ENCODE data around the gene IGHMBP2. TPM values are rescaled to one million over a fixed set of nuclear protein-coding genes. Genes with fewer than 3 reads are reported as not detected.

The IGHMBP2 gene
- total RNA-seq, 2 donors from 2014 or later: 32.8 to 62.9 TPM

DNA sequence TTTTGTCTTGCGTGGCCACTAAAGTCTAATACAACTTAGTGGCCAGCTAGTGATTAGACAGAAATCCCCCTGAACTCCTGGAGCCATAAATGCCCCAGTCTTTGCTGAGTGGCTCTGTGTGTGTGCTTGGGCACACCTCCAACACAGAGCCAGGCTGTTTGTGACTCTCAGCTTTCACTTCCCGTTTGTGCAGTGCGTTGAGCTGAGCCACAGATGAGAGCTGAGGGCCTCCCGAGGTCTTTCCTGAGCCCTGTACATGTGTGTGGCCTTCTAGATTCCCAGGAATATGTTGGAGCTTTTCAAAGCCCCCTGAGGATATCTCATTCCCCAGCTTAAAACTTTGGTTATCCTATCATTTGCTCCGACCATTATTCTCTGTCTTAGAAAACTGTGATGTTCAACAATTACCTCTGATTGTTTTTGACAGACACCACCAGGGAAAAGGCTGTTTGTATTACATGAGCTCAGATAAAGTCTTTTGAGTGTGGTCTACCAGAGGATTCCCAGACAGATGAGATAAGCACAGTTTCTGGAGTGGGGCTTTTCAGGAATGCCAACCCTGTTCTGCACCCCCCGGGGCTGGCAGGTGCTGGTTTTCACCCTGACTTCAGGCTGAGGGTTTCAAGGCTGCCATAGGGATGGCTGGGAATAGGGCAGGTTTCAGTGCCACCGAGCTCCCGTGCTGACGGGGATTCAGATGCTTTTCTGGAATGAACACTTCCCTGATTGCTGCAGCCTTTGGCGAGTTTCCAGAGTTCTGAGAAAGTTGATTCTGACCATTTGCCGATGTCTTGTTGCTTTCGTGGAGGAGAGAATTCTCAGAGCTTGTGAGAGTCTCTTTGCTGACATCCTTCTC, 23.8 kb downstream of the IGHMBP2 start:
- peaks cover 0 to 6% of the 10 kb centered on the region in 2 donors for H3K4me1 Mint-ChIP-seq (ENCODE audit: low read depth in 2 of 2)
- no peak for ATAC-seq
- H3K9me3 Mint-ChIP-seq: peaks cover 6% of the 10 kb centered on the region
- H3K4me3 Mint-ChIP-seq: no peak overlapping the region
- H3K36me3 Mint-ChIP-seq: peaks cover 42% of the 10 kb centered on the region
- no peaks in the 10 kb centered on the region for H3K27me3 Mint-ChIP-seq
- peak; percentile 2 for DNase-seq (ENCODE audit: low spot score)
- no peak overlapping the region for H3K27ac Mint-ChIP-seq

DNA sequence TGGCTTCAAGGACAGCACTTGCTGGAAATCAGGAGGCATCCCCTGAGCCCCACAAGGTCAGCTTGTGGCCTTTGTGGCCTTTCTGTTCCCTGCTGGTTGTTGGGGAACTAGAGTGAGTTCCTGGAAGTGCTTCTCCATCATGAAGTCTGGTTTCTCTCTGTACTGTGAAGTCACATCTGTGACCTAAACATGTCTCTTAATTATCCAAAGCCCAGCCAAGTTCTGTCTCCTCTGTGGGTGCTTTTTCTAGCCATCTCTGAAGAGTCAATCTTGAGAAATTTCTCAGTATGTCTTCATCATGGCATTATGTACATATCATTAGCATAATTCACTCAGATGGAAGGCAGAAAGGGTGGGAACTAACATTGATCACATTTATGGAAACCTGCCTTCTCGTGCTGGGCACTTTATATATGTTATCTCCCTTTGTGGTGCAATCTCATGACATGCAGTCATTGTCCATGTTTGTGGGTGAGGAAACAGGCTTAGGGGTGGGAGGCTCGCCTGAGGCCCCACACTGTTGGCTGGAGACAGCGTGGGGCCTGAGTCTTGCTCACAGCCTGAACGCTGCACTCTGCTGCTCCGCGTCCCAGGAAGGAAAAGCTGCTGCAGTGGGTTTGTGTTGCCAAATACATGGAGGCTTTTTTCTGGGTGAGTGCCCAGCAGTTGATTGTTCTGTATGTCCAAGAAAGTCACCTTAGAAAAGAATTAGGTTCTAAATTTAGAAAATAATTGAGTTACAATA, 24.6 kb downstream of the IGHMBP2 start:
- Mint-ChIP-seq H3K9me3 (peaks cover 6% of the 10 kb centered on the region), H3K36me3 (peaks cover 42% of the 10 kb centered on the region), H3K4me3 (no peak overlapping the region), H3K4me1 (ENCODE audit: low read depth in 2 of 2) (peaks cover 0 to 6% of the 10 kb centered on the region in 2 donors), H3K27ac (no peak overlapping the region), H3K27me3 (no peaks in the 10 kb centered on the region)
- DNase-seq (ENCODE audit: low spot score) (peak; percentile 10), ATAC-seq (no peak)

DNA sequence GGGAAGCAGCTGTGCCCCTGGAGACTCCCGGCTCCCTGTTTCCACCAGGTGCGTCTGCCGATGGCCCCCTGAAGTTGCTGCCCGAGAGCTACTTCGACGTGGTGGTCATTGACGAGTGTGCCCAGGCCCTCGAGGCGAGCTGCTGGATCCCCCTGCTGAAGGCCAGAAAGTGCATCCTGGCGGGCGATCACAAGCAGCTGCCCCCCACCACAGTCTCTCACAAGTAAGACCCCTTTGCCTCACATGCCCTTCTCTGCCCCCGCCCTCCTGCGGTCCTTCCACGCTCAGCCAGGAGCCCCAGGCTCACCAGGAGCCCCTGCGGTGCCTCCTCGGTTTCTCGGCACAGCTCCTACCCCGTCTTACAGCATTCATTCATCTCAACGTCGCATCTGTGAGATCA, 25.4 kb downstream of the IGHMBP2 start:
- Mint-ChIP-seq H3K4me3 (no peak overlapping the region), H3K36me3 (peaks cover 36% of the 10 kb centered on the region), H3K4me1 (ENCODE audit: low read depth in 2 of 2) (peaks cover 0 to 6% of the 10 kb centered on the region in 2 donors), H3K9me3 (peaks cover 6% of the 10 kb centered on the region), H3K27me3 (no peaks in the 10 kb centered on the region), H3K27ac (no peak overlapping the region)
- ATAC-seq (no peak), DNase-seq (ENCODE audit: low spot score) (peak; percentile 31)

DNA sequence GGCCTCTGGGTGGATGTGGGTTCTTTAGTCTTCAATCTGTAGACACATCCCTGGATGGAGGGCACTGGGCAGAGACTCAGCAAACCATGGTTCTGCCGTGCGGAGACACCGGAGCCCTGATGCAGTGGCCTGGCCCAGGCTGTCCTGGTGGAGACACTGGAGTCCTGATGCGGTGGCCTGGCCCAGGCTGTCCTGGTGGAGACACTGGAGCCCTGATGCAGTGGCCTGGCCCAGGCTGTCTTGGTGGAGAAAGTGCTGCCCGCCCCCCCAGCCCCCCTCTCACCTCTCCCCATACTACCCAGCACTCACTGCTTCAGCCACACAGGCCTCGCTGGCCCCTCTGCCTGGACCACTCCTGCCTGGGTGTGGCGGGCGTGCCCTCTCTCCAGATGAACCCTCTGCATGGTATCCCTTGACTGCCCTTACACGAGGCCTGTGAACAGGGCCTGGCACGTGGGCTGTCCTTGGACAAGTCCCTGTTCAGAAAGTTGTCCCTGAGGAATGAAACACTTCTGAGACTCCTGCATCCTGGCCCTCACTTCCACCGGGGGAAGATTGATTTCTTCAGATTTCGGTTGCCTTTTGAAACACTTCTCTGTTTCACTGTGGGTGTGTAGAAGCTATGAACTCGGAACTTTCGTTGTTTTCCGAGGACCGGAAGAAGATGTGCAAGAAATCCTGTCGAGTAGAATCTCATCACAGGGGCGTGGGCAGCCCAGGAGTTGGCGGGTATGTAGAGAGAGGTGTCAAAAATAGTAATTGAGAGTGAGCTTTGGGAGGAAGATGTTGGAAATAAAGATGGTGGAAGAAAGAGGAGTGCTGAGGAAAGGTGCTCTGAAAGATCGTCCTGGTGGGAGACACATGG, 26.2 kb downstream of the IGHMBP2 start:
- Mint-ChIP-seq H3K27me3 (no peaks in the 10 kb centered on the region), H3K4me1 (ENCODE audit: low read depth in 2 of 2) (peaks cover 0 to 6% of the 10 kb centered on the region in 2 donors), H3K4me3 (no peak overlapping the region), H3K9me3 (peaks cover 6% of the 10 kb centered on the region), H3K36me3 (peaks cover 29% of the 10 kb centered on the region), H3K27ac (no peak overlapping the region)
- ATAC-seq (peak in 1 of 2 donors; percentile 63), DNase-seq (ENCODE audit: low spot score) (peak; percentile 44)

DNA sequence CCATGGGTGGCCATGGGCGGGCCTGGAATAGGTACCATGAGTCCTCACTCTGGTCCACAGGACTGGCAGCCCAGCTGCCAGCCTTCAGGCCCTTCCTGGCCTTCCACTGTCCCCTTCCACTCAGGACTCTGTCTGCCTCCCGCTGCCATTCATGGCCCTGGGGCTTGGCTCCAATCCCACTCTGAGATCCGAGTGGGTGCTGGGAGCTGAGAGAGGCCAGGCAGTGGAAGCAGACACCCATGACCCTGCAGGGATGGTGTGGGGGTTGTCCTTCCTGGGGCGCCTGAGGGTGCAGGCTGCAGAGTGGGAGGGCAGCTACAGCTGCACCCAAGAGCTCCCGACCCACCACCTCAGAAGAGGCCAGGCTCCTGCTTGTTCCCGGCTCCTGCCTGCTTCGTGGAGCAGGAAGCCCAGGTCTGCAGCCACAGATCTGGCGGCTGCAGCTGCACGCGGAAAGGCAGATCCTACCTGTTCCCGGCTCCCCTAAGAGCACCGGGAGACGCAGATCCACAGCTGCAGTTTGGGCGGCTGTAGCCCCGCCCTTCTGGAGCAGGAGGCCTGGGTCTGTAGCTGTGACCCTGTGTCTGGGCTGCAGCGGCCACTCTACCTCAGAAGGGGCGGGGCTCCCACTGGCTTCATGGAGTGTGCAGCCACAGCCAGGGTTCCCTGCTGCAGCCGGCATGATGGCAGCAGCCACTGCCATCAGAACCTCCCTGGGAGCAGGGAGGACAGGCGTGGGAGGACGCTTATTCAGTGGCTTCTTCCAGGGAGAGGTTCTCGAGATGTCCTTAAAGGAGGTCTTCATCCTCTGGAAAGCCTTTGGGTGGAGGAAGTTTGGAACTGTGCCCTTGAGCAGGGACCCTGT, 27.5 kb downstream of the IGHMBP2 start:
- ATAC-seq (peak in 1 of 2 donors; percentile 5), DNase-seq (ENCODE audit: low spot score) (peak; percentile 51)
- Mint-ChIP-seq H3K36me3 (peaks cover 18% of the 10 kb centered on the region), H3K27ac (no peak overlapping the region), H3K4me1 (ENCODE audit: low read depth in 2 of 2) (peaks cover 0 to 2% of the 10 kb centered on the region in 2 donors), H3K27me3 (no peaks in the 10 kb centered on the region), H3K4me3 (no peak overlapping the region), H3K9me3 (no peaks in the 10 kb centered on the region)

DNA sequence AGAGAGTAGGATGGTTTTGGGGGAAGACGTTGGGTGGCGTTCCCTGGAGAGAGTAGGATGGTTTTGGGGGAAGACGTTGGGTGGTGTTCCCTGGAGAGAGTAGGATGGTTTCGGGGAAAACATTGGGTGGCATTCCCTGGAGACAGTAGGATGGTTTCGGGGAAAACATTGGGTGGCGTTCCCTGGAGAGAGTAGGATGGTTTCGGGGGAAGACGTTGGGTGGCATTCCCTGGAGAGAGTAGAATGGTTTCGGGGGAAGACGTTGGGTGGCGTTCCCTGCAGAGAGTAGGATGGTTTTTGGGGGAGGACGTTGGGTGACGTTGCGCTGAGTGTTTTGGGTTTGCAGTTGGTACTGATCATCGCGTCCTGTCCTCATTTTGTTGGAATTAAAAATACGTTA, 28.2 kb downstream of the IGHMBP2 start:
- Mint-ChIP-seq H3K27me3 (no peaks in the 10 kb centered on the region), H3K9me3 (no peaks in the 10 kb centered on the region), H3K4me1 (ENCODE audit: low read depth in 2 of 2) (peaks cover 0 to 2% of the 10 kb centered on the region in 2 donors), H3K27ac (no peak overlapping the region), H3K36me3 (peaks cover 13% of the 10 kb centered on the region), H3K4me3 (no peak overlapping the region)
- no peak for DNase-seq (ENCODE audit: low spot score)
- no peak for ATAC-seq

DNA sequence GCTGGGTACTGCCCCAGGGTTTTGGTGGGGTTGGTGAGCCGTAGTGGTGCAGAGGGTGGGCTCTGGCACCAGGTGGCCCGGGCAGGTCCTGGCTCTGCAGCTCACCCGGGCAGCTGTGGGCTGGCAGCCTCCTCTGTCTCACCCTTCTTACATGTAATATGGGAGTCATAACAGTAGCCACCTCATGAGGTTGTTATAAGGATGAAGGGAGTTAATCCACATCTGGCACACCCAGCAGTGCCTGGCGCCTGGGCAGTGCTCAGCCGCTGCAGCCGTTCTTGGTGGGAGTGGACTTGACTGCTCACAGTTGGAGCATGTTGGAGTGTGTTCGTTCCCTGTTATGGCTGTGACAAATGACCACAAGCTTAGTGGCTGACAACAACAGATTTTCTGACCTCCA, 28.7 kb downstream of the IGHMBP2 start:
- H3K36me3 Mint-ChIP-seq: peaks cover 9% of the 10 kb centered on the region
- H3K4me3 Mint-ChIP-seq: no peak overlapping the region
- ATAC-seq (no peak), DNase-seq (ENCODE audit: low spot score) (peak; percentile 0)
- peaks cover 0 to 2% of the 10 kb centered on the region in 2 donors for H3K4me1 Mint-ChIP-seq (ENCODE audit: low read depth in 2 of 2)
- H3K27ac Mint-ChIP-seq: no peak overlapping the region
- H3K9me3 Mint-ChIP-seq: no peaks in the 10 kb centered on the region
- H3K27me3 Mint-ChIP-seq: no peaks in the 10 kb centered on the region

DNA sequence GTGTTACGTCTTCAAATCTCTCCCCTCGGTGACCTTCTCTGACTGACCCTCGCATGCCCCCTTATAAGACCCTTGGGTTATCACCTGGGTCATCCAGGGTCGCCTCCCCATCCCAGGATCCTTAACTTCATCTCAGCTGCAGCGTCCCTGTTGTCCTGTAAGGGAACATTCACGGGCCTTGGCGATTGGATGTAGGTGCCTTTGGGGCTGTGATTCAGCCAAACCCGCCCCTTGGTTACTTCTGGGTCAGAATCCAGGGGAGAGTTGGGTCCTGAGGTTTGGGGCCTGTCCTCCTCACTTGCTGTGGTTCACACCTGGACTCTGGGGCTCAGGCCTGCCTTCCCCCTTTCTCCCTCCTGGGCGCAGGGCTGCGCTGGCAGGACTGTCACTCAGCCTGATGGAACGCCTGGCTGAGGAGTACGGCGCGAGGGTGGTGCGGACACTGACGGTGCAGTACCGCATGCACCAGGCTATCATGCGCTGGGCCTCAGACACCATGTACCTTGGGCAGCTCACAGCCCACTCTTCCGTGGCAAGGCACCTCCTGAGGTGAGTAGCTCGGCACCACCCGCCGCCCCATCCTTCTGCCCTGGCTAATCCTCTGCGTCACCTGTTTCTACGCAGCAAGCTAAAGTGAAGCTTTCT, 29.4 kb downstream of the IGHMBP2 start:
- peaks cover 7% of the 10 kb centered on the region for H3K36me3 Mint-ChIP-seq

DNA sequence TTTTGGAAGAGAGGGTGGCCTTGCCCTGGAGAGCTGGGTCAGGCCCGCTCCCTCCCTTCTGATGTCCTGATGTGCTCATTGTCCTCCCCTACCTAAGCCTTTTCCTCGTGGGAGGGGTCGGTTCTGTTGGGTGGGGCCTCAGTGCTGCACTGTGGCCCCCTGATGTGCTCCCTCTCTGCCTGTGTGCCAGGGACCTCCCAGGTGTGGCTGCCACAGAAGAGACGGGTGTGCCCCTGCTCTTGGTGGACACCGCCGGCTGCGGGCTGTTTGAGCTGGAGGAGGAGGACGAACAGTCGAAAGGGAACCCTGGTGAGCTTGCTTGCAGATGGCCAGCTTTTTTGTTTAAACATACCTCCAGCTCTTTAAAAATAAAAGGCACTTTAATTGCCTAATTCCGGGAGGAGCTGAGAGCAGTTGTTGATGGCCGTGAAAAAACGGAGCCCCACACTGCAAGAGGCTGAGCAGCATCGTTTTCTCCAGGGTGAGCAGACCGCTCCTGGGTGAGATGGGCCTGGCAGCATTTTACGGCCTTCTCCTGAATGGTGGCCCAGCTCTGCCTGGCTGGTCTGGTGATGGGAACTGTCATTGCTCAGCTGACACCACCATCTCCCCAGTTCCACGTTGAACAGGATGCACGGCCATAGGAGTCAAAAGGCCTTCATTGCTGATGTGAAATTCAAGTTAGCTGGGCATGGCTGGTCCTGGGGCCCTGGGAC, 30.1 kb downstream of the IGHMBP2 start:
- Mint-ChIP-seq H3K4me3 (no peak overlapping the region), H3K36me3 (peaks cover 7% of the 10 kb centered on the region), H3K4me1 (ENCODE audit: low read depth in 2 of 2) (peaks cover 0 to 2% of the 10 kb centered on the region in 2 donors), H3K9me3 (no peaks in the 10 kb centered on the region), H3K27me3 (no peaks in the 10 kb centered on the region), H3K27ac (no peak overlapping the region)
- no peak for ATAC-seq
- DNase-seq (ENCODE audit: low spot score): peak; percentile 15

More for the DNA sequence above, 29.4 kb downstream of the IGHMBP2 start:
- H3K4me3 Mint-ChIP-seq: no peak overlapping the region
- ATAC-seq (no peak), DNase-seq (ENCODE audit: low spot score) (no peak)
- H3K9me3 Mint-ChIP-seq: no peaks in the 10 kb centered on the region
- peaks cover 0 to 2% of the 10 kb centered on the region in 2 donors for H3K4me1 Mint-ChIP-seq (ENCODE audit: low read depth in 2 of 2)
- H3K27me3 Mint-ChIP-seq: no peaks in the 10 kb centered on the region
- no peak overlapping the region for H3K27ac Mint-ChIP-seq

DNA sequence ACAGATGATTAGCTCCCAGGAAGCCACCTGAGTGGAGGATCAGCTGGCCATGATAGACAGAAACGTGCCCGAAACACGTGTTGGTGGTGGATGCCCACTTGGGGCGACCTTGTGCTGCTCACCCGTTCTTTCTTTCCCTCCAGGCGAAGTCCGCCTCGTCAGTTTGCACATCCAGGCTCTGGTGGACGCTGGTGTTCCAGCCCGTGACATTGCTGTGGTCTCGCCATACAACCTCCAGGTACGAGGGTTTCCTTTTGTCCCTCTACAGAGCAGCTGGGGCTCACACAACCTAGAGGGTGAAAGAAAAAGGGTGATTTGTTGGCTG, 30.6 kb downstream of the IGHMBP2 start:
- Mint-ChIP-seq H3K4me1 (ENCODE audit: low read depth in 2 of 2) (peaks cover 0 to 2% of the 10 kb centered on the region in 2 donors), H3K27me3 (no peaks in the 10 kb centered on the region), H3K4me3 (no peak overlapping the region), H3K9me3 (no peaks in the 10 kb centered on the region), H3K27ac (no peak overlapping the region), H3K36me3 (peaks cover 7% of the 10 kb centered on the region)
- DNase-seq (ENCODE audit: low spot score) (no peak), ATAC-seq (no peak)

DNA sequence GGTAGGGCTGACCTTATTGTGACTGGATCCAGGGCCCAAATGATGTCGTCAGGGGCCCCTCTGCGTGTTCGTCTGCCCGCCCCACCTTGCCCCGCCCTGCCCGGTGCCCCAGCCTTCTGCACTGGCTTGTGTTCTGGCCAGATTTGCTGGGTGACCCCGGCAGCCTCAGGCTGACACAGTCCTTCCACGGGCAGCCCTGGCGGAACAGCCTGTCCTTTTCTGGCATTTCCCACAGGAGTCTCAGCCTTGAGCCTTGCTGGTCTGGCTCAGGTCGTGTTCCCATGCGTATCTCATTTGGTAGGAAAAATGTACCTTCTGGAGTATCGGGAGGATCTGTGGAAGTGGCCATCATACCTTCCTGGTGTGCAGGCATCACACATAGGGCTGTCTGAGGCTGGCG, 31.0 kb downstream of the IGHMBP2 start:
- H3K4me3 Mint-ChIP-seq: no peak overlapping the region
- no peaks in the 10 kb centered on the region for H3K9me3 Mint-ChIP-seq
- no peak overlapping the region for H3K27ac Mint-ChIP-seq
- peaks cover 7% of the 10 kb centered on the region for H3K36me3 Mint-ChIP-seq
- peaks cover 0 to 2% of the 10 kb centered on the region in 2 donors for H3K4me1 Mint-ChIP-seq (ENCODE audit: low read depth in 2 of 2)
- H3K27me3 Mint-ChIP-seq: no peaks in the 10 kb centered on the region
- DNase-seq (ENCODE audit: low spot score): no peak
- no peak for ATAC-seq

DNA sequence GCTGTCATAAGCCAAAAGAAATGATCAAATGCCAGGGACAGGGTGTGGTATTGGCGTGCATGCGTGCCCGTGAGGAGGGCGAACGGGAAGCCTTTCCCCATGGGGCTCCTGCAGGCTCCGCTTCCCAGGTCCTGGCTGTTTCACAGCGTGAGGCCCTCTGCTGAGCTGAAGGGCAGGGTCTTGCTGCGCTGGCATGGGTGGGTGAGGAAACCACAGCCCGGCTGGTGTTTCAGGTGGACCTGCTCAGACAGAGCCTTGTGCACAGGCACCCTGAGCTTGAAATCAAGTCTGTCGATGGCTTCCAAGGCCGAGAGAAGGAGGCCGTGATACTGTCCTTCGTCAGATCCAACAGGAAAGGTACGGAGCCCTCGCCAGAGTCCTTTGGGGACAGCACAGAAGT, 31.4 kb downstream of the IGHMBP2 start:
- ATAC-seq (no peak), DNase-seq (ENCODE audit: low spot score) (no peak)
- Mint-ChIP-seq H3K4me3 (no peak overlapping the region), H3K9me3 (no peaks in the 10 kb centered on the region), H3K27ac (no peak overlapping the region), H3K4me1 (ENCODE audit: low read depth in 2 of 2) (peaks cover 0 to 2% of the 10 kb centered on the region in 2 donors), H3K36me3 (peaks cover 6% of the 10 kb centered on the region), H3K27me3 (no peaks in the 10 kb centered on the region)
